HG03280 (cell line): ENCODE results near the gene MUC20.

Experiments used
- ATAC-seq: cut with Tn5 transposase; IDR thresholded peaks from one replicate; pipeline ENCODE4 v1.9.1; 2021; ENCODE audit warnings: mild to moderate bottlenecking, moderate library complexity; ENCODE audit not compliant: unreplicated experiment

Gene MUC20

GRCh38 chr3:195754141-195754540 is 33.4 kb downstream of the MUC20 start:
- ATAC-seq: no peak

DNA sequence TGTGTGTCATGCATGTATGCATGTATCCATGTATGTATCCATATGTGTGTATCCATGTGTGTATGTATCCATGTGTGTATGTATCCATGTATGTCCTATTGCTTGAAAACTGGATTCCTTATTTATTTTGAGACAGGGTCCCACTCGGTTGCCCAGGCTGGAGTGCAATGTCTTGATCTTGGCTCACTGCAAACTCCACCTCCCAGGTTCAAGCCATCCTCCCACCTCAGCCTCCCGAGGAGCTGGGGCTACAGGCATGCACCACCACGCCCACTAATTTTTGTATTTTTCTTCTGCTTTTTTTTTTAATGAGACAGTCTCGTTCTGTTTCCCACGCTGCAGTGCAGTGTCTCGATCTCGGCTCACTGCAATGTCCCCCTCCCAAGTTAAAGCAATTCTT is 34.1 kb downstream of the MUC20 start:
- no peak for ATAC-seq

- ATAC-seq: no peak
Measured at GRCh38 chr3:195755391-195755790, 34.6 kb downstream of the MUC20 start.

DNA sequence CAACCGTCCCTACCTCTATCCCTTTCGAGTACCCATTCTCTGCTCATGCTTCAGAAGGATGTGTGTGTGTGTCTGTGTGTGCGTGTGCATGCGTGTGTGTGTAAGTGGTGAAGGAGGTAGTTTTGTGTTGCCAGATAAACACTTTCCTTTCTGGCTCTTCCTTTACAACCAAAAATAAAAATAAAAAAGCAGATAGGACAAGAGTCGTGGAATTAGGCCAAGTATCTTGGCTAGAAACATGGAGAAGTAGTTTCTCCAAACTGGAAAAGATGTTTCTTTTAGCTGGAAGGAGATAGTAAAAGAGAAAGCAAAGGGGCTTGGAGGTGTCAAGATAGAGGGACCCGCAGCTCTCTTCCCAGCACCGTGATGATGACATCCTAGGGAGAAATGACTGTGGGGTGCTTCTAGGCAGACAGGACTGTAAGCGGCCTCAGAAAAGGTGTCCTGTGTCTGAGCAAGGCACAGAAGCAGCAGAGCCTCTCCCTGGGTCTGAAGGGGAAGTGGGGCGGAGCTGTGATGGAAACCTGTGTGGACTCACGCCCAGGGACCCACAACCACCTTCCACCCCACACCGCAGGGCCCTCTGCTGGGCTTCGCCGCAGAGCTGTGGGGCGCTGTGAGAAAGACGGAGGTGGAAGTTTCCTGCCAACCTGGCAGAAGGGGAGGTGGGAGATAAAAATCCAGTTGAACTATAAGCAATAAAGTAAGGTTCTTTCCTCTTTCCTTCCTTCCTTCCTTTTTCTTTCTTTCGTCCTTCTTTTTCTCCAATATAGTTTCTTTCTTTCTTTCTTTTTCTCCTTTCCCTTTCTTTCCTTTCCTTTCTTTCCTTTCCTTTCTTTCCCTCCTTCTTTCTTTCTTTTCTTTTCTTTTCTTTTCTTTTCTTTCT is 35.3 kb downstream of the MUC20 start:
- no peak for ATAC-seq

DNA sequence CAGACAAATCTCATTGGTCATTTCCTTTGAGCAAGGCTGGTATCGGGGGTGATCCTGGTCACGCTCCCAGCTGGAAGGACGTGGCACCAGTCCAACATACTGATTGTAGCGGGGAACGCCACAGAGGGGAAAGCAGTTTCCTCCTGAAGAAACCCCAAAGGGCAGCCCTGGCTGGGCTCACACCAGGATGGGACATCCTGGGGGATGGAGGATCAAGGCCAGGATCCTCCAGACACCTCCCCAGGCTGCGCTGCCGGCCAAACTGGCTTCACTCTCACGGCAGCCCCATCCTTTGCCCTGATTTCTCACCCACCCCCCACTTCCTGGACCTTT is 36.6 kb downstream of the MUC20 start:
- ATAC-seq: no peak

DNA sequence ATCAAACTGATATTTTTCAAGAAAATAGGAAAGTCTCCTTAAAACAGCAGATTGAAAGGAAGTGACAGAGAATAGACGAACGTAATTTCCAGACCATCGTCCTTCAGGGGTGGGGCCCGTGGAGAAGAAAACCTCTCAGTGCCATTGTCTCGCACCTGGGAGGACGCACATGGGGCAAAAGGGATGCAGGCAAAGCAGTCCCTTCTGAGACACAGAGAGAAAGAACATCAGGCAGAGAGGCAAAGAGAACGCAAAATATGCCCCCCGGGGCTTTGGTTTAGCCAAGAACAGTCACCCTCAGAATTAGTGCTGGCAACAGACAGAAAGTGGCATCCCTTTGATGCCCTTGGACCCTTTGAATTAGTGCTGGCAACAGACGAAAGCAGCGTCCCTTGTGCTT is 37.0 kb downstream of the MUC20 start:
- no peak for ATAC-seq

GRCh38 chr3:195758721-195759353 is 38.1 kb downstream of the MUC20 start:
- no peak for ATAC-seq

DNA sequence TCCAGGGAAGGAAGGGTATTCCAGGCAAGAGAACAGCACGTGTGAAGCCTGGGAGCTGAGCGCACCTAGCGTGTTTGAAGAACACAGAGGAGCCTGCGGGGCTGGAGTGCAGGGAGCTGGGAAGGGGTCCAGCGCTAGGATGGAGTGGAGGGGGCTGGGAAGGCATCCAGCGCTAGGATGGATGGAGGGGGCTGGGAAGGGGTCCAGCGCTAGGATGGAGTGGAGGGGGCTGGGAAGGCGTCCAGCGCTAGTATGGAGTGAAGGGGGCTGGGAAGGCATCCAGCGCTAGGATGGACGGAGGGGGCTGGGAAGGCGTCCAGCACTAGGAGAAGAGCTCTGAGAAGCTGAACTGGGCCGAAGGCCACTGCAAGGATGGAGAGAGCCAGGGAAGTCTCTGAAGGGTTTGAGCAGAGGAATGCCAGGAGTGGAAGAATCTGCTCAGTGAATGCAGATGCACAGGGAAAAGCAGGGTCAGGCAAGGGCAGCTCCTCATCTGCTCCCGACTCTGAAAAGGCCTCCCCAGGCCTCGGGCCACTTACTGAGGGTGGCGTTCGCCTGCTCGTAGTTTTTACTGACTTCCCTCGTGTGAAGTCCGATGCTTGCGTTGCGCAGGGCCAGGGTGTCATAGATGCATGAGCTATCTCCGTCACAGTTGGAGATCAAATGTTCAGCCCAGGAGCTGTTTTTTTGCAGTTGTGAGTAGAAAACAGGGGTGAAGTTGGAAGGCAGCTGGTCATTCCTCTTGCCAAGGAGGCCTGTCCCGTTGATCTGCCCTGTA is 39.8 kb downstream of the MUC20 start:
- no peak for ATAC-seq

- ATAC-seq: no peak
Measured at GRCh38 chr3:195761123-195761566, 40.4 kb downstream of the MUC20 start.

DNA sequence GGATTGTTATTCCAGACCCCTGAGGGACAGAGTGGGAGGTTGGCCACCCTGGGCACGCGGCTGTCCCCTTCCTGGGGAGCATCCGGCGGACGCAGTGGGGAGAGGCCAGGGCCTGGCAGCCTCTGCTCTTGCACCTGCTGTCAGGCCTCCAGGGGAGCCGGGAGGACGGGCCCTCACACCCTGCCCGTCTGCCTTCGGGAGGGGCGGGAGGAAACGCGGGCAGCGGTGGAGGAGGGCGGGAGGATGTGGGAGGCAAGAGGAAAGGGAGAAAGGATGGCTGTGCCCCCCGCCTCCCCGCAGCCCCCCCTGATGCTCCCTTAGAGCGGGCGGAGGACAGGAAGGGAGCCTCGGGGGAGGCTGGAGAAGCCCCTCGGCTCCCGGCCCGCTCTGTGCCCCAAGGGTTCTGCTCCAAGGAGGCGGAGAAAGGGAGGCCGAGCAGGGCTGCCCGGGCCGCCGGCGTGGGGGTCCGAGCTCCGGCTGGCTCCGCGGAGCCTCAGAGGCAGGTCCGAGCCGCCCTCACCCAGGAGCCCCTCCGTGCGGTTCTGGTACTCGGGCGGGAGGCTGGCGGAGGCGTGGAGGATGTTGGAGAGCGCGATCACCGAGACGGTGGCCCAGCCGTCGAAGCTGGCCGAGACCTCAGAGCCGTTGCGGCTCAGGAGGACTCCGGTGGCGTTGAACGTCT is 40.9 kb downstream of the MUC20 start:
- no peak for ATAC-seq

DNA sequence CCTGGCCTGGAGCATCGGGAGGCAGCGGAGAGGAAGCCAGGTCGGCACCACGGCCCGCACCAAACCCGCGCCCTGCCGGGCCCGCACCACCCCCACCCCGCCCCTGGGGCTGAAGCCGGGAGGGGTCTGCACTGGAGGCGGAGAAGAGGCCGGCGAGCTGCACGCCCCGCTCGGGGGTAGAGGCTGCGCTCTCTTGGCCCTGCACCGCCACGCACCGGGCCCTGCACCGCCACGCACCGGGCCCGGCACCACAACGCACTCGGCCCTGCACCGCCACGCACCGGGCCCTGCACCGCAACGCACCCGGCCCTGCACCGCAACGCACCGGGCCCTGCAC is 41.4 kb downstream of the MUC20 start:
- ATAC-seq: no peak

DNA sequence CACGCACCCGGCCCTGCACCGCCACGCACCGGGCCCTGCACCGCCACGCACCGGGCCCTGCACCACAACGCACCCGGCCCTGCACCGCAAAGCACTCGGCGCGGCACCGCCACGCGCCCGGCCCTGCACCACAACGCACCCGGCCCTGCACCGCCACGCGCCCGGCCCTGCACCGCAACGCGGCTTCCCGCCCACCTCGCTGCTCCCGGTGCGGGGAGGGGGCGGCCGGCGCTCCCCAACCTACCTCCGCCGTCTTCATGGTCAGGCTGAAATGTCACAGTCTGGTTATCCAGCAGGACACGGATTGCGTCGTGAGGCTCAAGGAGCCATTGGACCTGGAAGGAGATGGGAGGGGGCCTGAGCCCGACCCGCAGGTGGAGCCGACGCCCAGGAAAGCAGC is 41.8 kb downstream of the MUC20 start:
- no peak for ATAC-seq

DNA sequence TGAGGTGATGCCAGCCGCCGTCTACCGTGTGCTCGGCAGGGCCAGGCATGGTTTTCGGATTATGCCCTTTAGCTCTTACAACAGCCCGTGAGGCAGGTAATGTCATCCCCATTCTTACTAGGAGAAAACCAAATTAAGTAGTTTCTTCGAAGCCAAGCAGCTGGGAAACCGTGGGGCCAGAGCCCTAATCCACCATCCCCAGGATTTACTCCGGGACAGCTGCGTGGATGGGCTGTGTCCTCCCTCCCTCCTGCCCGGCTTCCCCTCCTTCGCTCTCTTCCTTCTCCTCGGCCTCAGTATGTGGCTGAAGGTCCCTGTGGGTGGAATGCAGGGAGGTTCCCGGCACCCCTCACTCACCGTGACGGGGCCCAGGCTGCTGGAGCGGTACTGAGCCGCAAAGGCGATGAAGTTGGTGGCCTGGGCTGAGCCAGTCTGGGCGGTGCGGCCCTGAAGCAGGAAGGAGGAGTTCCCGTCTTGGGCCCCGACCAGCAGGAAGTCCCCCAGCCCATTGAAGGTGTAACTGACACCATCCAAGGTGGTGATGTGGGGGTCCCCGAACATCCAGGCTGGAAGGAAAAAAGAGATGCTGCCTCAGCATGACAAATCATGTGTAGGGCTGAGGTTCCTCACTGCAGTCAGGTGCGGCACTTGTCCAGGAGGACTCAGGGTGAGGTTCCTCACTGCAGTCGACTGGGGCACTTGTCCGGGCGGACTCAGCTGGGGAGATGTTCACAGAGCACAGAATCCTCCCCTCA is 42.5 kb downstream of the MUC20 start:
- no peak for ATAC-seq

DNA sequence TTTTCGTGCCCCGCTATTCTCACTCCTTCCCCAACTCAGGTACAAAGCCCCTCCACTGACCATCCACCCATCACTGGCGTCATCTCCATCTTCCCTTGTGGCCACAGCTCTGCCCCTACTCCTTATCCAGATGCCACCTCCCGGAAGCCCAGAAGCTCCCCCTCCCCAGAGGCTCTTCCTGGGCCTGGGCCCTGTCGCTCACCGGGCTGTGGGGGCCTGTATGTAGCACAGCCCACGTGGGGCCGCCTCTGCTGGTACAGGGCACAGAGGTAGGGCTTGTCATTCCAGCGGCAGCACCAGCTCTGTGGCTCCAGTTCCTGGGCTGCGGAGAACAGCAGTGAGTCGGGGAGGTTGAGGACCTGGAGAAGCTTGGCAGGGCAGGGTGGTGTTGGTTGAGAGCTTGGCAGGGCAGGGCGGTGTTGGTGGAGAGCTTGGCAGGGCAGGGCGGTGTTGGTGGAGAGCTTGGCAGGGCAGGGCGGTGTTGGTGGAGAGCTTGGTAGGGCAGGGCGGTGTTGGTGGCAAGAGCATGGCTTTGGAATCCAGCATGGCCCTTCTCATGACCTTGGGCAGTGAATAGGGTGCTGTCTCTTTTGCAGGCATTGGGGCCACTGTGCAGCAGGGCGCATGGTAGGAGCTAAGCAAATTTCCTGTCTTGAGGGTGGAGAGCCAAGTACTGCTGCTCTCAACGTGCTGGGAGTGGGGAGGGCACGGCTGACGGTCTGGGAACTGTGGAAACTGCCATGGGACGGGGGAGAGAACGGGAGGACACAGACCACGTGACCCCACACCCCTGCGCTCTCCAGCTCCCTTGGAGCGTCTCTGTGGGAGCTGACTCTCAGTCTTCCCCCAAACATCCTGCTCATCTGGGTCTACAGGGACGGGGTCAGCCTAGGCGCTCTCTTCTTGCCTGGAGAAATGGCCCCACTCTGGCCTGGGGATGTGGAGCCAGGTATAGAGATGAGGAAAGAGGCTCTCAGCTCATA is 43.4 kb downstream of the MUC20 start:
- no peak for ATAC-seq

DNA sequence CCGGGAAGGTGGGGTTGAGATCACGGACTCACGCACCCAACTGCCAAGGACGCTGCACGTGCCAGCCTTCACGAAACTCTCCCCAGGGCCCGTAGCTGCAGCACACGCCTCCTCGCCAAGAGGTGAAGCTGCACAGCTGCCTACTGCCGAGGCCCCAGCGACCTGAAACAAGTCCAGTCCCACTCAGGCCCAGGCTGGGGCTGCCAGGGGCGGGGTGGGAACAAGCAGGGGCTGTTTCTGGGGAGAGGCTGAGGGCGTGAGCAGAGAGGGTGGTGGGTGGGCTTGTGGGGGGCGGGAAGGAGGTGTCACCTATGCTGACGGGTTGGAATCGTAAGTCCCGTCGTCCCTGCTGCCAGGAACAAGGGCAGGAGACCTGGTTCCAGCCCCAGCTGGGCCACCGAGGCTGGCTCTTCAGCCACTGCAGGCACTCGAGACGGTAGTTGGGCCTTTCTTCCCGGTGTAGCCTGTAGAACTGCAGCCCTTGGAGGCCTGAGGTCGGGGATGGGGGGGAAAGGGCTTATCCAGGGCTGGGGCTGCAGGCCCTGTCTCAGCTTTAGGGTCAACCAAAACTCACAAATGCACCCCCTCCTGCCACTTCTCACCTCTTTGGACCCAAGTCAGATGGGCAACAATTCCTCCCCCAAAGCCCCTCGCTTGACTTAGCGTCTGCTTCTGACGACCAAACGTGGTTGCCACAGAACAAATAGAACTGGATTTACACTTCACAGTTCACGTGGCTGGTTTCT is 44.4 kb downstream of the MUC20 start:
- no peak for ATAC-seq

DNA sequence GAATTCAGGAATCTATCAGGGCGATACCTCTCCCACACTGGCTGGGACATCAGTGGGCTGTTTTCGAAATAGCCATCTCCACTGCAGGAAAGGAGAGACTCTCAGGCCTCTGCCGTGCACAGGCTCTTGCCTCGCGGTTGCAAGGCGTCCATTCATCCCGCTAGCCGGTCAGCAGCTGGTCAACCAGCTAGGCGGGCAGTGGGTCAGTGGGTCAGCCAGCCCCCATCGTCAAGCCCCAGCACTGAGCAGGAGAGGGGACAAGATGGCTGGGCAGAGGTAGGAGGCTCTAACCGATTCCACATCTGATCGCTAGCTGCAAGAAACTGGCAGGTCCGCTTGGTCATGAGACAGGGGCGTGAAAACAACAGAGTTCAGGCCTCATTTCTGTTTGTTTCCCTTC is 45.9 kb downstream of the MUC20 start:
- ATAC-seq: no peak

DNA sequence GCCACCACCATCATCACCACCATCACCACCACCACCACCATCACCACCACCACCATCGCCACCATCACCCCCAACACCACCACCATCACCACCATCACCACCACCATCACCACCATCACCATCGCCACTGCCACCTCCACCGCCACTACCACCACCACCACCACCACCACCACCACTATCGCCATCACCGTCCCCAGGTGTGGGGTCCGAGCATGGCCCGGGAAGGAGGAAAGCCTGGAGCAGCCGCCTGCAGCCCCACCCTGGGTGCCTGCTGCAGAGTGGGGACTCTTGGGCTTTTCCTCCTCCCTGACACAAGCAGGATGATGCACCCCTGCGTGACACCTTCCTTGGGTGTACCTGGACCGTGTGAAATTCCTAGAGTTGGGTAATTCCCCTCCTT is 47.0 kb downstream of the MUC20 start:
- ATAC-seq: no peak

GRCh38 chr3:195768414-195768813 is 47.6 kb downstream of the MUC20 start:
- no peak for ATAC-seq

GRCh38 chr3:195768831-195769303 is 48.1 kb downstream of the MUC20 start:
- no peak for ATAC-seq
